ENCODE results near the gene MKRN1.
"Not testable (repeated sequence)": the region's sequence is repeated elsewhere in the genome, so short reads cannot be mapped to it uniquely, and the experiment has no call there.

The MKRN1 gene

DNA sequence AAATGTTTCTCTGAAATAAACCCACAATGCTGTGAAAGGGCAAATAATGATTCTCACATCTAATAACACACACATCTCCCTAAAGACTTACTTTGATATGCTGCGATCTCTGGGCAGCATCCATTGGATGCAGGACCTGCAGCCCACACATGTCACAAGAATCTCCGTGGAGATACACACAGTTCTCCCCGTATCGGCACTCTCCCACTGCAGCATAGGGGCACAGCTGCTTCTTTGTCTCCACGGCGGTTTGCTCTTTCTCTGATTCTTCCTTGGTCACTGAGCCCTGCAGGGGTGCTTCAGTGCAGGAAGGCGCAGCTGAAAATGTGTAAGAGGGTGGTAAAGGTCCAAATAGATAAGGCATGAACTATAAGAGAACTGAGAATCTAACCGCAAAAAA lies 20.4 kb downstream of the MKRN1 start:
- no peak for DNase-seq (ENCODE audit: low read depth)
- TF ChIP-seq, protein P1, sequence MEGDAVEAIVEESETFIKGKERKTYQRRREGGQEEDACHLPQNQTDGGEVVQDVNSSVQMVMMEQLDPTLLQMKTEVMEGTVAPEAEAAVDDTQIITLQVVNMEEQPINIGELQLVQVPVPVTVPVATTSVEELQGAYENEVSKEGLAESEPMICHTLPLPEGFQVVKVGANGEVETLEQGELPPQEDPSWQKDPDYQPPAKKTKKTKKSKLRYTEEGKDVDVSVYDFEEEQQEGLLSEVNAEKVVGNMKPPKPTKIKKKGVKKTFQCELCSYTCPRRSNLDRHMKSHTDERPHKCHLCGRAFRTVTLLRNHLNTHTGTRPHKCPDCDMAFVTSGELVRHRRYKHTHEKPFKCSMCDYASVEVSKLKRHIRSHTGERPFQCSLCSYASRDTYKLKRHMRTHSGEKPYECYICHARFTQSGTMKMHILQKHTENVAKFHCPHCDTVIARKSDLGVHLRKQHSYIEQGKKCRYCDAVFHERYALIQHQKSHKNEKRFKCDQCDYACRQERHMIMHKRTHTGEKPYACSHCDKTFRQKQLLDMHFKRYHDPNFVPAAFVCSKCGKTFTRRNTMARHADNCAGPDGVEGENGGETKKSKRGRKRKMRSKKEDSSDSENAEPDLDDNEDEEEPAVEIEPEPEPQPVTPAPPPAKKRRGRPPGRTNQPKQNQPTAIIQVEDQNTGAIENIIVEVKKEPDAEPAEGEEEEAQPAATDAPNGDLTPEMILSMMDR (IDR thresholded peaks at IDR 0.05; ENCODE audit: control insufficient read depth, extremely low read depth, insufficient read depth) = no peak
- H3K4me3 ChIP-seq (ENCODE audit: low read depth, low read length) = no peak overlapping the region

DNA sequence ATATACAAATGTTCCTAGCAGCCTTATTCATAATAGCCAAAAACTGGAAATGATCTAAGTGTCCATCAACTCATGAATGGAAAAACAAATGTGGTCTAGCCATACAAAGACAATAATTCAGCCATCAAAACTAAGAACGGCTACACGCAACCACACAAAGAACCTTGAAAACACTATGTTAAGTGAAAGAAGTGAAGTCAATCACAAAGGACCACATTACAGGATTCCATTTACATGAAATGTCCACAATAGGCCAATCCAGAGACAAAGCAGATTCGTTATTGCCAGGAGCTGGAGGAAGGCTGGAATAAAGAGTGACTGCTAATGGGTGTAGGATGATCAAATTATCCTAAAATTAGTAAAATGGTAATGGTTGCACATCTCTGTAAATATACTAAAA lies 21.1 kb downstream of the MKRN1 start:
- no peak for DNase-seq (ENCODE audit: low read depth)
- TF ChIP-seq, protein P1 (IDR thresholded peaks at IDR 0.05; ENCODE audit: control insufficient read depth, extremely low read depth, insufficient read depth) = no peak

DNA sequence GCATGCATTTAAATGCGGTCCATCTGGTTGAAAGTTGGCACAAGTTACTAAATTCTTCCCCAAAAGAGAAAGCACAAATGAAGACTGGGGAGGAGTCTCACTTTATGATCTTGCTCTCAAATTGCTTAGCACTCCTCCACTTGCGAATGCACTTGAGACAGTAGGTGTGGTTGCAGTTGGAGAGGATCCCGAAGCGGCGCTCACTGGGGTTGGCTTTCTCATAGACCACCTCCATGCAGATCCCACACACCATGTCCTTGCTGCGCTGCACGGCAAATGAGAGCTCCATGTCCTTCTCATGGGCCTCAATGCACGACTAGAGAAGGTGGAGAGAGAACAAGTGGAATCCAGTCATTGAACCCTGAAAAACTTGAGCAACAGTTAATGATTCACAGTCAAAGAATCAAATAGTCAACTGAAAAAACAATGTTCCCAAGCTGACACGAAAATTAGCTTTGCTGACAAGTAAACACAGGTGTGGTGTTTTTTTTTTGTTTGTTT lies 22.7 kb downstream of the MKRN1 start:
- DNase-seq (ENCODE audit: low read depth) = no peak
- no peak overlapping the region for H3K4me3 ChIP-seq (ENCODE audit: low read depth, low read length)
- TF ChIP-seq, protein P1 (IDR thresholded peaks at IDR 0.05; ENCODE audit: control insufficient read depth, extremely low read depth, insufficient read depth) = no peak

More for the DNA sequence above, 21.1 kb downstream of the MKRN1 start:
- no peak overlapping the region for H3K4me3 ChIP-seq (ENCODE audit: low read depth, low read length)

DNA sequence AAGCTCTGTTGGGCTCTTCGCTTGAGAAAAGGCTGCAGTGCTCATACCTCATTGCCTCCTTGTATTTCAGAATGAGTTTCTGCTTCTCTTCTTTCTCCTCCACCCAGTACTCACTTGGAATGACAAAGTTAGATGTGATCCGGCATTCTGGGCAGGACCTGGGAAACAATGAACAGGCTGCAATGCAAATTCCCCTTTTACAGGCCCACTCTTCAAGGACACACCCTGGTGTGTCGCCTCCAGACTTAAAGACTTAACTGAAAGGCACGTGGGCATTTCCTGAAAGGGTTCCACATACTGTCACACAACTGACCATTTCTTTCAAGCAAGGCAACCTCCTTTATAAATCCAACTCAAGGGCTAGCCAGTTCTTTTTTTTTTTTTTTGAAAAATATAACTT lies 23.6 kb downstream of the MKRN1 start:
- TF ChIP-seq, protein P1 (IDR thresholded peaks at IDR 0.05; ENCODE audit: control insufficient read depth, extremely low read depth, insufficient read depth) = no peak
- no peak for DNase-seq (ENCODE audit: low read depth)
- no peak overlapping the region for H3K4me3 ChIP-seq (ENCODE audit: low read depth, low read length)

DNA sequence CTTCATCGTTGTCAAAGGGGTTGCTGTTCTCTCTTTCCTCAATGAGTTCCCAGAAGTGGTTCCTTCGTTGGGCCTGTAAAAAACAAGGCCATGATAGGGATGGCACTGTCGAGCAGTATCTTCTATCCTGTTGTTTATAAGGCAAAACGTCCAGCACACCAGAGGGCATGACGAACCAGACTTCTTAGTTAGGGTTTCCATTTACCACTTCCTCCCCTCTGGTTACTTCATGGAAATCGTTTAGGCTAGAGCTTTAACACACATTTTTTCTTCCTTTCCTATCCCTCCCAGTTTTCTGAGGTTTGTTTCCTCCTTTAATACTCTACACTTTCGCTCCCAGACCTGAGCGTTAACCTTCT lies 24.7 kb downstream of the MKRN1 start:
- no peak for DNase-seq (ENCODE audit: low read depth)
- TF ChIP-seq, protein P1 (IDR thresholded peaks at IDR 0.05; ENCODE audit: control insufficient read depth, extremely low read depth, insufficient read depth) = no peak
- H3K4me3 ChIP-seq (ENCODE audit: low read depth, low read length) = no peak overlapping the region

DNA sequence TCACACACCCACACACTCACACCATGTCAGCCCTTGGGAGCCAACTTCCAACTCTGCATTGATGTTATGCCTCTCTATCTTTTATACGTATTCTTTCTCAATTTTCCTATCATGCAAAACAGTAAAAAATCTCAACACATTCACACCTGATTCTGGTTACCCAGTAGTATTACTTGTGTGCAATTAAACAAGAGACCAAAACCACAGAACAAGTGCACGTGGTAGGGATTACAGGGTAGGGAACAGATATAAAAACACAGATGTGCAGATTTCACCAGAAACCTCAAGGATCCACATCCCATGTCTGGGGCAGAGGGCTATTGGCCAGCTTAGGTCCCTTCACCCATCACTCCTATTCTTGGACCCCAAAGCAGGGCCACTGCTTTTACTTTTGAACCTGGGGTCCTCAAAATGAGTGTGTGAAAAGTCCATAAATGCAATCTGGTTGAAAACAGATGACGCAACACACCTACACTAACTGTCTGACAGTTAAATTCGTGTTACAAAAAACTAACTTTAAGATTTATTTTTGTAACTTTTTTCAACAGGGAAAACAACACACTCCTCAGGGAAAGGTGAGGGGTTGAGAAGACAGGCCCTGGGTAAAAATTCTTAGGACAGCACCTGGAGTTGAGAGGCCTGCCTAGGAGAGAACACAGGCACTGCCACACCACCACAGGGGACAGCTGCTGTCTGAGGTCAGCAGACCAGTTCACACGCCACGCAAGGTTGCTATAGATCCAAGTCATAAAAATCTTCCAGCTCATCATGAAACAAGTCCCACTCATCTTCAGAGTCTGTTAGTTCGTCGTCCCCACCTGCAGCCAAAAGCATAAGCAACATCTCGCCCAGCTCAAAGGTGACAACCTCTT lies 25.3 kb downstream of the MKRN1 start:
- H3K4me3 ChIP-seq (ENCODE audit: low read depth, low read length); DNase-seq (ENCODE audit: low read depth): not testable (repeated sequence)

DNA sequence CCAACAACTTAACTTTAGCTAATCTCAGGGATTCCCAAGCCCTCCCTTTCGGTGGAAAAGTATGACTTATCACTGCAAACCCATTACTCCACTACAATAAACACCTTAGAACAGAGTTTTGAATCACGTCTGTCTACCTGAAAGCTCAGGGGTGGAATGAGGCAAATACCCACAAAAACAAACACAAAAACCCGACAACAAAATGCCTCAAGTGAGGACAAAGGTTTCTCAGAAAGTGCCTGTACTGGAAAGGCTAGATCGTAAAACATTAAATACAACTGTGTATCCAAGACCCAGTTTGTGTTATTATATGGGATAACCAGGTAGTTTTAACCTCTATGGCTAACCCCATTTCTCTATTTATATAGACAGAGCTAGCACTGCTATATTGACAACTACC lies 26.0 kb downstream of the MKRN1 start:
- DNase-seq (ENCODE audit: low read depth) = peak; percentile 17
- H3K4me3 ChIP-seq (ENCODE audit: low read depth, low read length) = no peak overlapping the region
- TF ChIP-seq, protein P1 (IDR thresholded peaks at IDR 0.05; ENCODE audit: control insufficient read depth, extremely low read depth, insufficient read depth) = no peak
